Sciatic nerve (tissue), 2 donors: ENCODE data around the gene KRT3. TPM values are rescaled to one million over a fixed set of nuclear protein-coding genes. Genes with fewer than 3 reads are reported as not detected.

Experiments used
- ATAC-seq: fragments of 200-7000 bp; cut with Tn5 transposase; one replicate; pipeline ENCODE4 v1.9.1; 2020; ENCODE audit warnings: mild to moderate bottlenecking, moderate library complexity
- DNase-seq: peaks from one replicate; pipeline ENCODE4 v3.0.0-alpha.2; 2020; ENCODE audit warnings: low spot score
- intact Hi-C: fragments of 100-400 bp; cut with DNase I; formaldehyde crosslinking; loops from one replicate; pipeline ENCODE4 v1.14.2; 2022
- total RNA-seq: library from RNA; stranded (reverse); fragmentation: NEBNext Ultra II Directional; extraction: Animal tissue kit (Norgen Biotek cat#: 25700); gene quantifications from one replicate; pipeline ENCODE4 v1.2.1, GENCODE V29; 2021
- donor health status: DM: no; HTN: no; CAD: no.
- donor health status: DM: no; HTN: no; CAD: no.

Gene KRT3
- total RNA-seq, 1 donor from 2014 or later = not detected

GRCh38 chr12:52815676-52816588 lies 20.0 kb upstream of the KRT3 start:
- DNase-seq = no peak
- ATAC-seq = no peak
- intact Hi-C loops = no loop called here

- intact Hi-C loops = no loop called here
- no peak for DNase-seq
- no peak for ATAC-seq
These were observed 19.2 kb upstream of the KRT3 start for GRCh38 chr12:52815161-52815560.

GRCh38 chr12:52814710-52815155 lies 18.8 kb upstream of the KRT3 start:
- ATAC-seq = no peak
- intact Hi-C loops = no loop called here
- no peak for DNase-seq

- no peak for ATAC-seq
- DNase-seq = no peak
- intact Hi-C loops = no loop called here
These were observed 18.2 kb upstream of the KRT3 start, which contains the start of gene KRT4 for GRCh38 chr12:52813885-52814709. TSS of gene KRT4 (minus strand) at chr12:52814116. CDS start at chr12:52814058, 58 bp downstream.

GRCh38 chr12:52813203-52813819 lies 17.4 kb upstream of the KRT3 start:
- intact Hi-C loops = no loop called here
- DNase-seq = no peak
- ATAC-seq = no peak

GRCh38 chr12:52812749-52813148 lies 16.8 kb upstream of the KRT3 start:
- DNase-seq (no peak), ATAC-seq (no peak)
- intact Hi-C loops = no loop called here

GRCh38 chr12:52812073-52812400 lies 16.1 kb upstream of the KRT3 start:
- intact Hi-C loops = no loop called here
- ATAC-seq = no peak
- DNase-seq = no peak

- DNase-seq (no peak), ATAC-seq (no peak)
- intact Hi-C loops = no loop called here
These were observed 15.5 kb upstream of the KRT3 start for GRCh38 chr12:52811191-52812072.

GRCh38 chr12:52810554-52810953 lies 14.6 kb upstream of the KRT3 start:
- DNase-seq (no peak), ATAC-seq (no peak)

GRCh38 chr12:52809166-52809565 lies 13.2 kb upstream of the KRT3 start:
- DNase-seq = no peak
- ATAC-seq = no peak
- intact Hi-C loops = no loop called here

More at GRCh38 chr12:52810554-52810953, 14.6 kb upstream of the KRT3 start:
- intact Hi-C loops = no loop called here

GRCh38 chr12:52808573-52809160 lies 12.8 kb upstream of the KRT3 start:
- no peak for DNase-seq
- no peak for ATAC-seq
- intact Hi-C loops = no loop called here

GRCh38 chr12:52807544-52808470 lies 11.9 kb upstream of the KRT3 start:
- intact Hi-C loops = no loop called here
- no peak for ATAC-seq
- no peak for DNase-seq

GRCh38 chr12:52806821-52807543 lies 11.1 kb upstream of the KRT3 start:
- intact Hi-C loops = no loop called here
- DNase-seq = no peak
- no peak for ATAC-seq

- intact Hi-C loops = no loop called here
- ATAC-seq = no peak
- DNase-seq = no peak
These were observed 10.4 kb upstream of the KRT3 start for GRCh38 chr12:52806169-52806811.

GRCh38 chr12:52805739-52806138 lies 9.8 kb upstream of the KRT3 start:
- ATAC-seq = no peak
- intact Hi-C loops = no loop called here
- no peak for DNase-seq

- DNase-seq (no peak), ATAC-seq (no peak)
These were observed 9.1 kb upstream of the KRT3 start for GRCh38 chr12:52805000-52805399.

More at GRCh38 chr12:52805000-52805399, 9.1 kb upstream of the KRT3 start:
- intact Hi-C loops = no loop called here
